Urinary bladder (tissue), 4 donors: ENCODE results near the gene MAP2K4. TPM values are rescaled to one million over a fixed set of nuclear protein-coding genes. Genes with fewer than 3 reads are reported as not detected.

Source experiments
- DNase-seq: peaks from one replicate; pipeline ENCODE4 v3.0.0-alpha.2; 2015; ENCODE audit errors: extremely low spot score
- H3K27ac ChIP-seq: one replicate; pipeline ENCODE4 v1.5.1; 2013; ENCODE audit warnings: low read depth, mild to moderate bottlenecking, moderate library complexity
- H3K36me3 ChIP-seq: one replicate; pipeline ENCODE4 v1.6.1; 2013; ENCODE audit warnings: mild to moderate bottlenecking, moderate library complexity; ENCODE audit not compliant: insufficient read depth
- H3K4me1 ChIP-seq: one replicate; pipeline ENCODE4 v1.6.1; 2013; ENCODE audit warnings: mild to moderate bottlenecking, moderate library complexity; ENCODE audit not compliant: insufficient read depth
- H3K4me3 ChIP-seq: one replicate; pipeline ENCODE4 v1.5.1; 2013; ENCODE audit warnings: low read depth, low read length
- WGBS: extraction: QIAGEN DNeasy Blood & Tissue Kit; methylation state at CpG from one replicate; pipeline ENCODE4 v1.1.7; 2013; 5-methylcytosine and 5-hydroxymethylcytosine counted together
- polyA plus RNA-seq: library from polyadenylated mRNA; stranded (reverse); fragments of 200-250 nt; gene quantifications from one replicate; pipeline ENCODE4 v1.2.3, GENCODE V29; 2013
- total RNA-seq: library from RNA; depleted of rRNA; stranded (reverse); fragments of >200 nt; gene quantifications from one replicate; pipeline ENCODE4 v1.2.3, GENCODE V29; 2014
- donor health status: healthy with polysubstance abuse.
- donor health status: healthy.

MAP2K4 gene
- total and polyA plus RNA-seq, 2 donors = 16.0 to 69.9 TPM

DNA sequence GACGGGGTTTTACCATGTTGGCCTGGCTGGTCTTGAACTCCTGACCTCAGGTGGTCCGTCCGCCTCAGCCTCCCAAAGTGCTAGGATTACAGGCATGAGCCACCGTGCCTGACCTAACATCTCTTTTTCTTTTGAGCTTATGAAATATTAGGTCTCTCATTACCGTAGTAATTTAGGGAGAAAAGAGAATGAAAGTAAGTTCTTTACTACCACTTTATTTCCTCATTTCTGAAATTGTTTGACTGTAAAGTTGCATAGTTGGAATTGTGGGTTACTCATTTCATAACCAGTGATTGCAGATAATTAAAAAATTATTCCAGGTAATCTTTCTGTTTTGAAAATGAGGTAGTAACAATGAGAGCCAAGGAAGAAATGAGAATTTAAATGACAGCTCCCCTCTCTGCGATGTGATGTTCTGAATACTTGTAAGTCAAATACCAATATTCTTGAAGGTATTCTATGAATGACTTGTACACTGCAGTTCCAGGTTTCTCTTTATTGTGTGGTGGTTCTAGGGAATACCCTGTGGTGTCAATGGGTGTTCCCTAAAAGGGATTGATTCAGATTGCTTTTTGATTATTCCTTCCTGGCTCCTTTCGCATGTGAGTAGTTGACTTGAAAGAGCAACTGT, 28.3 kb downstream of the MAP2K4 start:
- Histone ChIP-seq H3K4me3 (no peak overlapping the region), H3K4me1 (peaks cover 8% of the 10 kb centered on the region), H3K36me3 (peaks cover 4% of the 10 kb centered on the region), H3K27ac (no peak overlapping the region)
- 93% methylated on average over 7 of the region's 7 CpGs for WGBS
- no peak for DNase-seq

- Histone ChIP-seq H3K36me3 (peaks cover 4% of the 10 kb centered on the region), H3K4me3 (no peak overlapping the region), H3K27ac (no peak overlapping the region), H3K4me1 (peaks cover 8% of the 10 kb centered on the region)
- WGBS = 69% methylated on average over 1 of the region's 1 CpG
- DNase-seq = no peak
Measured at GRCh38 chr17:12050646-12051225, 30.1 kb downstream of the MAP2K4 start.

- Histone ChIP-seq H3K27ac (no peak overlapping the region), H3K4me3 (no peak overlapping the region), H3K36me3 (peaks cover 4% of the 10 kb centered on the region), H3K4me1 (peaks cover 3% of the 10 kb centered on the region)
- 18% methylated on average over 3 of the region's 3 CpGs for WGBS
- DNase-seq = no peak
Measured at GRCh38 chr17:12053552-12053951, 32.9 kb downstream of the MAP2K4 start.

DNA sequence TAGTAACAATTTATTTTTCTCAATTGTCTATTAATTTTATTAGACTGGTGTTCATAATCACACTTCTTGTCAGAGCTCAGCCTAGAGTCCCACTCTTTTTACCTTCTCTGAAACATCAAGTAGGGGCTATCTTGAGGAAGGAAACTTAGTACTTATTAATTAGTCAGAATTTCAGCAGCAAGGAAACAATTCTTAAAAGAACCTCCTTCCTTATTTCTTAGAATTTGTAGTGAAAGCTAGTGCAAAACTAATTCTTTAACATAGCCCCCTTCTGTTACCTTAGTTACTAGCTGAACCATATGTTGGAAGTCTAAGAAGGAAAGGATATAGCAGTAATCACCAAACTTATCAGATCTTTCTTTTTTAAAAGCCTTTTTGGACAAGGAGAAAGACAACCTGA, 35.2 kb downstream of the MAP2K4 start:
- H3K4me3 ChIP-seq = no peak overlapping the region
- H3K36me3 ChIP-seq = peaks cover 4% of the 10 kb centered on the region
- no peak for DNase-seq
- H3K4me1 ChIP-seq = peaks cover 3% of the 10 kb centered on the region
- no peak overlapping the region for H3K27ac ChIP-seq

GRCh38 chr17:12057520-12057919, 36.8 kb downstream of the MAP2K4 start:
- H3K36me3 ChIP-seq = peaks cover 2% of the 10 kb centered on the region
- H3K4me3 ChIP-seq = no peak overlapping the region
- DNase-seq = no peak
- WGBS = 79% methylated on average over 1 of the region's 1 CpG
- no peak overlapping the region for H3K27ac ChIP-seq
- H3K4me1 ChIP-seq = no peaks in the 10 kb centered on the region

DNA sequence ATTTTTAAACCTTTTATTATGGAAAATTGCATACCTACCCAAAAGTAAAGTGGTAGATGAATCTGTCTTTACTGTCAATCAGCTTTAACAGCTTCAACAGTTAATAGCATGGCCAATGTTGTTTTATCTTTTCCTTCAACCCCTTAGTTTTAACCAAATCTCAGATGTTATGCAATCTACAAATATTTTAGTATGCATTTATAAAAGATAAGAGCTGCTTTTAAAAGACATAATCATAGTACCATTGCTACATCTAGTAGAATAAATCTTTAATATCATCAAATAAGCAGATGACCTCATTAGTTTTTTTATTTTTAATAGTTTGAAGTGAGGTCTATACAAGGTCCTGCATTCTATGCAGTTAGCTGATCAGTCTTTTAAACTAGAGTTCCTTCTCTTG, 37.9 kb downstream of the MAP2K4 start:
- Histone ChIP-seq H3K27ac (no peak overlapping the region), H3K4me3 (no peak overlapping the region), H3K4me1 (no peaks in the 10 kb centered on the region), H3K36me3 (peaks cover under 1% of the 10 kb centered on the region)
- no peak for DNase-seq

- no peak for DNase-seq
- no peak overlapping the region for H3K27ac ChIP-seq
- no peaks in the 10 kb centered on the region for H3K4me1 ChIP-seq
- no peak overlapping the region for H3K4me3 ChIP-seq
- no peaks in the 10 kb centered on the region for H3K36me3 ChIP-seq
- WGBS = 95% methylated on average over 3 of the region's 3 CpGs
Measured at GRCh38 chr17:12062249-12062648, 41.6 kb downstream of the MAP2K4 start.

DNA sequence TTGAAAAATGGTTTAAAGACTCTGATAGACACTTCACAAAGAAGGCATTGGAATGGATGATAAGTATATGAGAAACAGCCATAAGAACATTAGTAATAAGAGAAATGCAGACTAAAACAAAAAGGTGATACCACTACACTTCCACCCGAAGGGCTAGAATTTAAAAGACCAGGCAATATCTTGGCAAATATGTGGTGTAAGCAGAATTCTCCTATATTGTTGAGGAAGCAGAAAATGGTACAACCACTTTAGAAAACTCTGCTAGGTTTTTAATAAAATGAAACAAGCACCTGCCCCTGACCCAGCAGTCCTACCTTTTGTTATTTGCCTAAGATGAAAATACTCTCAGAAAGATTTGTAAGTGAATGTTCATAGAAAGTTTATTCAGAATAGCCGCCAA, 43.7 kb downstream of the MAP2K4 start:
- no peaks in the 10 kb centered on the region for H3K4me1 ChIP-seq
- H3K4me3 ChIP-seq = no peak overlapping the region
- no peak for DNase-seq
- H3K36me3 ChIP-seq = no peaks in the 10 kb centered on the region
- 95% methylated on average over 2 of the region's 2 CpGs for WGBS
- H3K27ac ChIP-seq = no peak overlapping the region

DNA sequence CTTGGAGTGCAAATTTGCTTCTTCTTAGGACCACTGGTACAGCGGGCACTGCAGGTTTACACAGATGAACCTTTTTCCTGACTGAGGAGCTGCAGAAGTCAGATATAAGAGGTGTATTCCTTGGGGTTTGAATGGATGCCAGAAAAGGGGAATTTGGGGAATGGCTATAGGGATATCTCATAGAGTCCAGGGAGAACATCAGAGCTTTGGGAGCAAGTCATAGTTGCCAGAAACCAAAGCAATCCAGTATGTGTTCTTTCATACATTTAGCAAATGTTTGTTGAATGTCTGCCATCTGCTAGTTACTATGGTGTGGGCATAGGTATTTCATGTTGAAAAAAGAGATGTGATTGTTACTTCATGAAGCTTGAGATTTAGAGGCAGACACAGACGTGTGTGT, 46.8 kb downstream of the MAP2K4 start:
- no peaks in the 10 kb centered on the region for H3K36me3 ChIP-seq
- H3K4me3 ChIP-seq = no peak overlapping the region
- no peaks in the 10 kb centered on the region for H3K4me1 ChIP-seq
- no peak overlapping the region for H3K27ac ChIP-seq
- 92% methylated on average over 2 of the region's 2 CpGs for WGBS
- no peak for DNase-seq

DNA sequence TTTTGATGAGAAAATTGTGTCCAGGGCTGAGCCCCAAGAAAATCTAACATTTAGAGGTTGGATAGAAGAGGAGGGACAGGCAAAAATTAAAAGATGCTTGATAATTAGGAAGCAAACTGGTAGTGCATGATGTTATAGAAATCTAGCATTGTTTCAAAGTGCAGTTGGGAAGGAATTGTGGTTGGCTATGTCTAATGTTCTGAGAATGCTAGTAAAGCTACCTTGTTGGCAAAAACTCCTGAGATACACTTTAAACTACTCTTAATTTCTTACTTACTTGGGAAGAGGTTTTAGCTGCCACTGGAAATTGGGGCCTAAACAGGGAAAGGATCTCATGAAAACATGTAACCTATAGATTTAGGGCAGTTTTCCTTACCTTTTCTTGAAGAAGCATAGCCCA, 48.3 kb downstream of the MAP2K4 start:
- Histone ChIP-seq H3K36me3 (no peaks in the 10 kb centered on the region), H3K4me1 (no peaks in the 10 kb centered on the region), H3K4me3 (no peak overlapping the region), H3K27ac (no peak overlapping the region)
- no peak for DNase-seq

GRCh38 chr17:12070561-12070960, 49.9 kb downstream of the MAP2K4 start:
- no peak for DNase-seq
- H3K4me1 ChIP-seq = no peaks in the 10 kb centered on the region
- H3K4me3 ChIP-seq = no peak overlapping the region
- no peaks in the 10 kb centered on the region for H3K36me3 ChIP-seq
- H3K27ac ChIP-seq = no peak overlapping the region

GRCh38 chr17:12074346-12074745, 53.7 kb downstream of the MAP2K4 start:
- WGBS = 65% methylated on average over 3 of the region's 3 CpGs
- Histone ChIP-seq H3K4me1 (no peaks in the 10 kb centered on the region), H3K4me3 (no peak overlapping the region), H3K27ac (no peak overlapping the region), H3K36me3 (no peaks in the 10 kb centered on the region)
- no peak for DNase-seq

DNA sequence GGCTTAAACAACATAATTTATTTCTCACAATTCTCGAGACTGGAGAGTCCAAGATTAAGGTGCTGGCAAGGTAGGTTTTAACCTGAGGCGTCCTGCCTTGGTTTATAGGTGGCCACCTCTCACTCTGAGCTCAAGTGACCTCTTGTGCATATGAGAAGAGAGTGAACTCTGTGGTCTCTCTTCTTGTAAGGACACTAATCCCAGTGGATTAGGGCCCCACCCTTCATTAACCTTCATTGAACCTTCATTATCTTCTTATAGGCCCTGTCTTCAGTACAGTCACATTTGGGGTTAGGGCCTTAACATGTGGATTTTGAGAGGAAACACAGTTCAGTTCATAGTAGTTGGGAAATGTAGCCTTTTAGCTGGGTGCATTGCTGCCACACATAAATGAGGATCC, 57.1 kb downstream of the MAP2K4 start:
- Histone ChIP-seq H3K36me3 (no peaks in the 10 kb centered on the region), H3K4me1 (no peaks in the 10 kb centered on the region), H3K4me3 (no peak overlapping the region), H3K27ac (no peak overlapping the region)
- WGBS = 94% methylated on average over 2 of the region's 2 CpGs
- DNase-seq = no peak

GRCh38 chr17:12078791-12079190, 58.1 kb downstream of the MAP2K4 start:
- no peak for DNase-seq
- no peaks in the 10 kb centered on the region for H3K4me1 ChIP-seq
- H3K4me3 ChIP-seq = no peak overlapping the region
- H3K36me3 ChIP-seq = no peaks in the 10 kb centered on the region
- WGBS = 53% methylated on average over 2 of the region's 2 CpGs
- no peak overlapping the region for H3K27ac ChIP-seq

DNA sequence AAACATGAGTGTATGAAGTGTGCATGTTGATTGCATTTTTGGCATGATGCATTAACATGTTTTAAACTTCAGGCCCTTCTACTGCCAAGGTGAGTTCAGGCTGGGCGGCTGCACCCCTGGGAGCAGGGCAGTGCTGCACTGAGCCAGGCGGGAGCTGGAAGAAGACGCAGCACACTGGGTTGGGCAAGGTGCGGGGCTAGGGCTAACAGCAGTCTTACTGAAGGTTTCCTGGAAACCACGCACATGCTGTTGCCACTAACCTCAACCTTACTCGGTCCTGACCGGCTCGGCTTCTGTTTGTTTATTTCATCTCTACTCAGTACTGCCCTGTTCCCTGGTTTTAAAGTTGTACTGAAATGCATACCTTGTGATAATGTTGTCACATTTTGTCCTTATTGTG, 61.0 kb downstream of the MAP2K4 start:
- Histone ChIP-seq H3K36me3 (no peaks in the 10 kb centered on the region), H3K4me1 (no peaks in the 10 kb centered on the region), H3K4me3 (no peak overlapping the region), H3K27ac (no peak overlapping the region)
- DNase-seq = no peak
- 88% methylated on average over 8 of the region's 8 CpGs for WGBS
